Activated B cell treated with CpG ODN at 0.5 μM for 24 hours (primary cell): ENCODE results near the gene ABHD17A. TPM values are rescaled to one million over a fixed set of nuclear protein-coding genes. Genes with fewer than 3 reads are reported as not detected.
A peak's percentile ranks its signal among the peaks of the same experiment; 100 is the strongest.

ENCODE experiments used
- ATAC-seq: fragments of 200-7000 bp; cut with Tn5 transposase; one replicate; pipeline ENCODE4 v1.10.0; 2021; ENCODE audit warnings: low read depth, mild to moderate bottlenecking, moderate library complexity
- CTCF ChIA-PET: fragments of 350-600 bp; sonication (Branson Sonifier 250); formaldehyde crosslinking; loops from one replicate; lab custom pipeline; 2021; ENCODE audit warnings: antibody characterized with exemption; lab: Charles Lee
- POLR2A ChIA-PET: fragments of 350-600 bp; sonication (Branson Sonifier 250); formaldehyde crosslinking; loops from one replicate; lab custom pipeline; 2021; ENCODE audit warnings: antibody characterized with exemption; lab: Charles Lee
- DNase-seq: peaks from one replicate; pipeline ENCODE4 v3.0.0; 2022
- H3K27ac Mint-ChIP-seq: one replicate; pipeline ENCODE4 v1.8.0; 2020; ENCODE audit warnings: mixed read lengths
- H3K27me3 Mint-ChIP-seq: one replicate; pipeline ENCODE4 v1.8.0; 2021; ENCODE audit warnings: mixed read lengths
- H3K36me3 Mint-ChIP-seq: one replicate; pipeline ENCODE4 v1.8.0; 2021; ENCODE audit warnings: low read depth, mixed read lengths
- H3K4me1 Mint-ChIP-seq: one replicate; pipeline ENCODE4 v1.8.0; 2021; ENCODE audit warnings: mixed read lengths
- H3K4me3 Mint-ChIP-seq: one replicate; pipeline ENCODE4 v1.8.0; 2020; ENCODE audit warnings: mild to moderate bottlenecking, mixed read lengths
- H3K9me3 Mint-ChIP-seq: one replicate; pipeline ENCODE4 v1.8.0; 2020; ENCODE audit warnings: mixed read lengths
- CTCF ChIP-seq: fragments of 200-600 bp; IDR thresholded peaks from one replicate; pipeline ENCODE4 v1.8.0; 2022; ENCODE audit warnings: antibody characterized with exemption, mild to moderate bottlenecking
- intact Hi-C: fragments of 100-400 bp; cut with micrococcal nuclease; formaldehyde crosslinking; loops from one replicate; pipeline ENCODE4 v1.15.1; 2024
- total RNA-seq: library from RNA; stranded (reverse); gene quantifications from 2 replicates; pipeline ENCODE4 v1.2.3, GENCODE V29; 2022

The ABHD17A gene
- total RNA-seq, 1 donor from 2014 or later, result 64.3 TPM

- no peaks in the 10 kb centered on the region for H3K9me3 Mint-ChIP-seq
- CTCF ChIA-PET, result interaction anchor here (1.5 kb wide), 1 partner anchor 14 kb away, joined by 6 read pairs; no protein-coding TSS in a partner anchor
- ATAC-seq (no peak), DNase-seq (no peak)
- TF ChIP-seq CTCF, result no peak
- peaks cover 17% of the 10 kb centered on the region for H3K36me3 Mint-ChIP-seq
- peaks cover 58% of the 10 kb centered on the region for H3K4me1 Mint-ChIP-seq
- POLR2A ChIA-PET, result interaction anchor here (0.5 kb wide), 1 partner anchor 177 kb away, joined by 10 read pairs; no protein-coding TSS in a partner anchor
- H3K4me3 Mint-ChIP-seq, result no peak overlapping the region
- intact Hi-C loops, result no loop called here
- no peaks in the 10 kb centered on the region for H3K27me3 Mint-ChIP-seq
- H3K27ac Mint-ChIP-seq, result no peak overlapping the region
These were observed 45.4 kb downstream of the ABHD17A start for GRCh38 chr19:1839658-1840540.

GRCh38 chr19:1837625-1838105 lies 47.6 kb downstream of the ABHD17A start:
- peak; percentile 86 for ATAC-seq
- no peak overlapping the region for H3K27ac Mint-ChIP-seq
- DNase-seq, result peak; percentile 67
- peaks cover 17% of the 10 kb centered on the region for H3K36me3 Mint-ChIP-seq
- intact Hi-C loops, result no loop called here
- H3K9me3 Mint-ChIP-seq, result no peaks in the 10 kb centered on the region
- ChIA-PET POLR2A (interaction anchor here (0.9 to 1.0 kb wide), 2 partner anchors 11 to 20 kb away, joined by 4 to 6 read pairs; partner anchors contain the start of gene REXO1), CTCF (interaction anchor here (1.5 kb wide), 1 partner anchor 11 kb away, joined by 5 read pairs; no protein-coding TSS in a partner anchor)
- no peaks in the 10 kb centered on the region for H3K27me3 Mint-ChIP-seq
- peaks cover 46% of the 10 kb centered on the region for H3K4me1 Mint-ChIP-seq
- peak; percentile 85 for TF ChIP-seq CTCF
- no peak overlapping the region for H3K4me3 Mint-ChIP-seq

GRCh38 chr19:1837222-1837565 lies 48.1 kb downstream of the ABHD17A start:
- Mint-ChIP-seq H3K36me3 (peaks cover 14% of the 10 kb centered on the region), H3K4me3 (no peak overlapping the region), H3K27me3 (no peaks in the 10 kb centered on the region), H3K27ac (no peak overlapping the region), H3K9me3 (no peaks in the 10 kb centered on the region), H3K4me1 (peaks cover 43% of the 10 kb centered on the region)
- no peak for ATAC-seq
- TF ChIP-seq CTCF, result no peak
- no peak for DNase-seq
- ChIA-PET POLR2A (interaction anchor here (0.9 to 1.0 kb wide), 2 partner anchors 12 to 20 kb away, joined by 4 to 6 read pairs; partner anchors contain the start of gene REXO1), CTCF (interaction anchor here (1.5 kb wide), 1 partner anchor 11 kb away, joined by 5 read pairs; no protein-coding TSS in a partner anchor)
- intact Hi-C loops, result no loop called here

GRCh38 chr19:1836458-1837221 lies 48.7 kb downstream of the ABHD17A start:
- ChIA-PET CTCF (interaction anchor here (1.5 to 1.8 kb wide), 2 partner anchors 10 to 11 kb away, joined by 5 to 7 read pairs; no protein-coding TSS in a partner anchor), POLR2A (interaction anchor here (0.5 kb wide), 1 partner anchor 185 kb away, joined by 3 read pairs; no protein-coding TSS in a partner anchor)
- no peak for ATAC-seq

More at GRCh38 chr19:1836458-1837221, 48.7 kb downstream of the ABHD17A start:
- Mint-ChIP-seq H3K27me3 (no peaks in the 10 kb centered on the region), H3K4me3 (no peak overlapping the region), H3K36me3 (peaks cover 16% of the 10 kb centered on the region), H3K27ac (no peak overlapping the region), H3K4me1 (peaks cover 37% of the 10 kb centered on the region), H3K9me3 (no peaks in the 10 kb centered on the region)
- intact Hi-C loops, result no loop called here
- TF ChIP-seq CTCF, result no peak
- DNase-seq, result no peak
